8988T (cell line): ENCODE data around the gene MLC1.

Source experiments
- DNase-seq: peaks from one replicate; pipeline ENCODE4 v3.0.0; 2011

The MLC1 gene

DNA sequence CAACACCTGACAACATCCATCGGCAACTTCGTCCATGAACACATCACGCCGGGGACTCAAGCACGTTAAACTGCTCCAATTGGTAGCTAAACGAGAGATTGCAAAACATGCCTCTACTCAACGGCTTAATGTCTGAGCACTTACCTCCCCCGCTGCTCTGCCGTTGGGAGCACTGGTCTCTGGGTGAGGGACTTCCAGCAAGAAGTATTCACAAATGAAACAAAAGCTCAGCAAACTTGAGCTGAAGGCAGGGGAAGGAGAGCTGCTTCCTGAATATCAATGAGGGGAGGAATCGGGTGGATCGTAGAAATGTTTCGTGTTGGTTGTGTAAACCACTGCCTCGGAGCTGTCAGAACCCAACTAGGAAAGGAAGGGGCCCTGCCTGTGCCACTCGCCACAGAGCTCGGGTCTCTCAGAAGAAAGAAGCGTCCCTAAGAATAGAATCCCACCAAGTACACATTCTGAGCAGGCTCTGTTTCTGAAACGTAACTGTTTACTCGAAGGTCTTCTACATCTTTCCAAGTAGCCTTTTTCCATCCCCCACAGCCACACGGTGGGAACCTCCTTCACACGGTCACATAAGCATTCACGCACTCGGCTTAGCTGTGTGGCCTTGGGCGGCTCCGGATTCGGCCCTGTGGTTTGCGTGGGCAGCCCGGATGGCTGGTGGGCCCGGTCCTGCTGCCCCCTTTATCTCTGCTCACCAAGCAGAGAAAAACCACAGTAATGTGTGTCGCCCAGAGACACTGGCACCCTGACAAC, at the start of gene MLC1:
Gene MLC1 (minus strand): TSS at position 216 of the 762 bp plus-strand sequence. CDS start 524 bp downstream, outside the sequence.
- DNase-seq = peak; percentile 4

DNA sequence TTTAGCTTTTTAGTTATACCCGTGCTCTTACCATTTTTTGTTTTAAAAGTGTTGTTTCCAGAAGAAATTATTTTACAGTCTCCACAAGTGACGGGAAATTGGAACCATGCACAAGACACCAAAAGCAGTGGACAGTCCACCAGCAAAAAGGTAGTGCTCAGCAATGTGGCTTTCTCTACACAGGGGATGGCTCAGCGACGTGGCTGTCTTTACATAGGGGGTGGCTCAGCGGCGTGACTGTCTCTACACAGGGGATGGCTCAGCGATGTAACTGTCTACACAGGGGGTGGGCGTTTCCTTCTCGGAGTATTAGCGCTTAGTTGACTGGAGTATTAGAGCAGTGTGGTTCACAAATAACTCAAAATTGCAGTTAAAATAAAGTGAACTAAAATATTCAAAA, 49.3 kb upstream of the MLC1 start:
- no peak for DNase-seq

DNA sequence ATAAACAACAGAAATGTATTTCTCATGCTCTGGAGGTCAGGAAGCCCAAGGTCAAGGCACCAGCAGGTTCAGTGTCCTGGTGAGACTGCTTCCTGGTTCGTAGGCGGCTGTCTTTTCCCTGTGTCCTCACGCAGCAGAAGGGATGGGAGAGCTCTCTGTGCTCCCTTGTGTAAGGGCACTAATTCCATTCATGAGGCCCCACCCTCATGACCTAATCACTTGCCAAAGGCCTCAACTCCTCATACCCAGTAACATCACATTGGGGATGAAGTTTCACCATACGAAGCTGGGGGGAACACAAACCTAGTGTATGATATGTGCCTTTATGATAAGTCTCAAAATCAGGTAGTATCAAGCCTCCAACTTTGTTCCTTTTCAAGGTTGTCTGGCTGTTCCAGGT, 46.7 kb upstream of the MLC1 start:
- no peak for DNase-seq

DNA sequence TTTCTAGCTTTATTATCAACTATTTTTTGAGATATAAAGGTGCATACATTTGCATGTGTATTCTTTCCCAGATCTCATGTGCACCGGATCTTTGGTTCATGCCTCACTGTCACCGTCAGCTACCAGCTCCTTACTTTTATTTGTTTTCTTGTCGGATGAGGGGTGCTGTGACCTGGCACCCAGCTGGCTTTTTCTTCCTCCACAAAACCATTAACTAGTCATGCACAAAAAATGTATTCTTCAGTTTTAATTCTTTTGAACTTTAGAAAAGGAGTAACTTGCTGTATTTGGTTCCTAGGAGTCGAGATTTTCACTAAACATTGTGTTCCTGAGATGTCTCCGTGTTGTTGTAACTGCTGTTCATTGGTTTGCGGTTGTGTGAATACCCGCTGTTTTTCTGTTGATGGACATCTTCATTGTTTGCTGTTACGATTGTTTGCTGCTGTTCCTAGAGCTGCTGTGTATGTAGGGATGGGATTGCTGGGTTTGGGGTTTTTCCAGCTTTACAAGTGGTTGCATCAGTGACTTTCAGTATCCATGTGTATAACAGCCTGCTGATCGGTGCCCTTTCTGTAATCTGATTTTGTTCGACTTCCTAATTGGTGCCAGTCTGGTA, 44.0 kb upstream of the MLC1 start:
- DNase-seq = no peak

DNA sequence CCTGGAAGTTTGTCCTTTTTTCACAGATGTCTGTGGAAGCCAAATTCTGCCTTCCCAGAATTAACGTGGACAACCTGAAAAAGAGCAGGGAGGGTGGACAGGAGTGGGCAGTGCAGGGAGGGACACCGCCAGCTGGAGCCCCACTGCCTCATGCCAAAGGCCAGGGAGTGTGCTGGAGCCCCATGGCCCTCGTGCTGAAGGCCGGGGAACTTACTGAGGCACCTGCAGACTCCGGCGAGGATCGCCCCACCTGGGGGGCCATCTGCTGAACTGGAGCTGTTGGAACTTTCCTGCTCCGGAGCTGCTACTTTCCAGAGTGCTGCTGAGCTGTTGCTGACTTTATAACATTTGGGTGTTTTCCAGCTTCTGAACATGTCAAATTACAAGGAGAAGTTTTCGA, 39.8 kb upstream of the MLC1 start:
- no peak for DNase-seq

DNA sequence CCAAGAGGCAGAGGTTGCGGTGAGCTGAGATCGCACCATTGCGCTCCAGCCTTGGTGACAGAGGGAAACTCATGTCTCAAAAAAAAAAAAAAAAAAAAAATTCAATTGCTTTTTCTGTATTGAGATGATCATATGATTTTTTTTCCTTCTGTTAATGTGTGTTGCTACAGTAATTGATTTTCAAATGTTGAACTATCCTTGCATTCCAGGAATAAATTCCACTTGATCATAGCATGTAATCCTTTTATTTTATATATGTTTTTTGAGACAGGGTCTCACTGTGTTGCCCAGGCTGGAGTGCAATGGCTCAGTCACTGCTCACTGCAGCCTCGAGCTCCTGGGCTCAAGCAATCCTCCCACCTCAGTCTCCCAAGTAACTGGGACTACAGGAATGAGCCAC, 37.9 kb upstream of the MLC1 start:
- no peak for DNase-seq

DNA sequence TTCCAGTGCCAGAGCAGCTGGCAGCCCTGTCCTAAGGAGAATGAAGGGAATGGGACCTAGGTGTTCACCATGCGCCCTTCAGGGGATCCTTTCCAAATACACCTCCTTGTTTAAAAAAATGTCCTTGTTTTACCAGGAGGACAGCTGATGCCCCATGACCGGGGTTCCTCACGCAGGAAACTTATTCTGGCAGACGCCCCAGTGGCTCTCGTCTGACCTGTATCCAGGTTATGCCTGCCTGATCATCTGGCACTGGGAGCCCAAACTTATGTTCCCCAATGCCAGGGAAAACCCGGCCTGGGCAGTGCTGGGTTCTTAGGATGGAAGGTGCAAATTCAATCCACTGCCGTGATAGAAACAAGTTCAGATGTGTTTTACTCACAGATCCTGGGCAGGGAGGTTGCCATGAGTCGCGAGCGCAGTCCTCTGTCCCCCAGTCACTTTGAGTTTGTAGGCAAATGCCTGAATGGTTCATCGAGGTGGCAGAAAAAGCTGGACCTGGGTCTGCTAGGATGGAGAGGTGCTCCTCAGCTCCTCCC, 36.0 kb upstream of the MLC1 start:
- no peak for DNase-seq

DNA sequence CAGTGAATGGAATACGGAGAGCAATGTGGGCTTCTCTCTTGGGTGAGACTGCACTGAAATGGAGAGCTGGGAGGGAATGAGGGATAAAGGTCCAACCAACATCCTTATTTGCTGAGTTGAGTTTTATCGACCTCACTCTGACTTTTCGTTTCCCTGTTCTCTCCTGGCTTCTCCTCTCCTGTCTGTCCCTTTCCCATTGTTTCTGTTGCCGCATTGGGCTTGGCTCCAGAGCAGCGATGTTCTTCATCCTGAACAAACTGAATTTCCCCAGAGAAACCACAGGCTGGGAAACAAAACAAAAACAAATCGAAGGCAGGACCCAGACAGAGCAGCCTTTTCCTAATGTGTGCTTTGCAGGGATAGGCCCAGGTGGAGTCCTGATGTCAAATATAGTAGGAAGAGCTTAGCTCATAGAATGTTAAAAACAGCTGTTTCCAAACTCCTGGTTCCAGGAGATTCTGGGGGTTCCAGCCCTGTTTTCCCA, 34.6 kb upstream of the MLC1 start:
- DNase-seq = no peak

DNA sequence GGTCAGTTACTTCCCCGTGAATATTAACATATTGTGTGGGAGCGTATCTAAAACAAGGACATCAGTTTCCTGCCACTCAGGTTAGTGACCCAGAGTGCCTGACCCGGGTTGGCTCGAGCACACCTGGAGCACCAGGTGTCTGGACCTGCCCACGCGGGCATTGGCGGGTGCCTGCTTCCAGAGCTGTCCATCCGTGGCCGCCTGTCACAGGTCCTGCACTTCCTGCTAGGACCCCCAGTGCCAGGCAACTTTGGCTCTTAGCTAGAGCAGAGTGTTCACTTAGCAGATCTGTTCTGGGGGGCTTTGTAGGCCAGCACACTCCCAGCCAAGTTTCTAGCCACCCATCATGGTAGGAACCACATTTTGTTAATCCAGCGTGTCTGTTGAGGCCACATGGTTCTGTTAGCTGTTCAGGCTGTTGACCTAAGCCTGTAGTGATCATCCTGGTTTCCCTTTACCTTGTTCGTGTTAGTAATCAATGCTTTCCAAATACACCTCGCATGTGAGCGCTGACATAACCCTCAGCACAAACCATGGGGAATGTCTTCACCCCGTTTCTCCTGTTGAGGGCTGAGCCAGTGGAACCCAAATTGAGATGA, 34.0 kb upstream of the MLC1 start:
- no peak for DNase-seq

DNA sequence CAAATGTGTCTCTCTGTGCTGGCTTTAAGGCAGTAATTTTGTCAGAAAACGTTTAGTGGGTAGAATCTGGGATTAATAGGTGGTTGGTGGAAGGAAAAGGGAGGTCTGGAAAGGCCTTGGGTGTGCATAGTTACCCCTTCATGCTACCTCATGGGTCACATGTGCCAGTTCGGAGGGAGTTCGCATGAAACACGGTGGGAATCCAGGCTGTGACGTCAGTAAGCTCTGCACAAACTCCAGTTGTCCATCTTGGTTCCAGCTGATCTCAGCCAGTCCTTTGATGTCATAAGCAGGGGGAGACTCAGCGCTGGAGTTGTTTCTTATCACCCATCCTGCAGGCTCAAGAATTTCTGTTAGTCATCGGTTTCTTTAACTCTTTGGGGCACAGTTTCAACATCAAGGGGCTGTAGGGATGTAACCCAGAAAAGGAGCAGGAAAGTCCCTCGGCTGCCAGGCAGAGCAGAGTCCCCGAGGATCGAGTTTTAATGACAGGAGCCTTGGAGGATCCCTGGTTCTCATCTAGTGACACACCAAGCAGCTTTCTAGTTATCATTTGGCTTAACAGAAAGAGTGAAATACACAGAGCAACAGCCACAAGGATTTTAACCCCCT, 33.4 kb upstream of the MLC1 start:
- no peak for DNase-seq

DNA sequence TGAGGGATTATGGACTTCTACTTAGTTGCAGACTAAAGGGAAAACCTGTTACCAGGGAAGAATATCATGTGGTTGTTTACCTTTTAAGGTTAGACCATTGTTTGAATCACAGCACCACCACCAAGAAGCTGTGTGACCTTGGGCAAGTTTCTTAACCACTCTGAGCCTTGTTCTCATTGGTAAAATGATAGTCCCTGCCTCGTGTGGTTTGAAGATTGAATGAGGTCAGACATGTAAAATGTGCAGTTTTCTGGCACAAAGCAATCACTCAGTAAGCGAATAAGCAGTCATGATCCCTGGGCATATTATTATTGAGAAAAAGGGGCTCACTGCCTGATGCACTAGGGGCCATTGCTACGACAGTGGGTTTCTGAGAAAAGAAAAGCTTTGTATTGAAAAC, 32.9 kb upstream of the MLC1 start:
- DNase-seq = no peak

DNA sequence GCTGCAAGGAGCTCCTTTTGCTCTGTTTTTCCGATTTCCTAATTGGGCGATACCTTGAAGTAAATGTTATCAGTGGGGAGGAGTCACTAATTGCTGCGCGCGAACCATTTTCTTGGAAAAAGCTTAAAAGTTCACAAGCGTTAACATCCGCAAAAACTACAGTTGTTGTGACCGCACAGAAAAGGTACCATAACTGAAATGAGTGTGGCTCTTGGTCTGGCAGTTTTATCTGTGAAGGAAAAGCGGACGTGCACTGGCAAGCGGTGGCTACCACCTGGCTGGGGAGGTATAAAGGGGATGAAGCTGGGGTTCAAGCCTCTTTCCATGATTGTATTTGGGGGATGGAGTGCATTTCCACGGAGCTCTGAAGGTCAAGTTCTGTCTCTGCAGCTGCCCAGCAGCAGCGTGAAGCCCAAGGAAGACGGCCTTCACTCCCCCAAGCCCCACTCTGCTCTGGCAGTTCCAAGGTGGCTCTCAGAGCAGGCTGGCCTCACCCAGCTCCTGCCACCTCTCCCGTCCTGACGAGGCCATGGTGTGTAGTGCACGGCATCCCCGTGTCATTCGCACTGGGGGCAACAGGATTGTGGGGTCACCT, 32.0 kb upstream of the MLC1 start:
- no peak for DNase-seq

DNA sequence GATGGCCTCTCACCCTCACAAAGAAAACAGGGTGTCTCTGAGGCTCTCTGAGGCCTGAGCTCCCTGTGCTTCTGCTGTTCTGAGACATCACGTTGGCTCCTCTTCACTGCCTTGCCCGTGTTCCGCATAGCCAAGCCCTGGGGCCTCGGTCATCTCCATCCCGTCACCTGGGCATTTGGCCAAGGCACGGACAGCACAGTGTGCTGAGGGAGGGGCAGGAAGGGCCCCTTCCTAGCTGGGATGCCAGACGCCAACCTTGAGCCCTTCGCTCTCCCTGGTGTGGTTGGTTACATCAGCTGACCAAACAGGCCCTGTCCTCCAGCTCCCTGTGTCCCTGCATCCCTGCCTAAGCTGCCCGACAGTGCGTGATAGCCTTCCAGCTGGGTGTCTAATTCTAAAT, 30.5 kb upstream of the MLC1 start:
- DNase-seq = no peak

DNA sequence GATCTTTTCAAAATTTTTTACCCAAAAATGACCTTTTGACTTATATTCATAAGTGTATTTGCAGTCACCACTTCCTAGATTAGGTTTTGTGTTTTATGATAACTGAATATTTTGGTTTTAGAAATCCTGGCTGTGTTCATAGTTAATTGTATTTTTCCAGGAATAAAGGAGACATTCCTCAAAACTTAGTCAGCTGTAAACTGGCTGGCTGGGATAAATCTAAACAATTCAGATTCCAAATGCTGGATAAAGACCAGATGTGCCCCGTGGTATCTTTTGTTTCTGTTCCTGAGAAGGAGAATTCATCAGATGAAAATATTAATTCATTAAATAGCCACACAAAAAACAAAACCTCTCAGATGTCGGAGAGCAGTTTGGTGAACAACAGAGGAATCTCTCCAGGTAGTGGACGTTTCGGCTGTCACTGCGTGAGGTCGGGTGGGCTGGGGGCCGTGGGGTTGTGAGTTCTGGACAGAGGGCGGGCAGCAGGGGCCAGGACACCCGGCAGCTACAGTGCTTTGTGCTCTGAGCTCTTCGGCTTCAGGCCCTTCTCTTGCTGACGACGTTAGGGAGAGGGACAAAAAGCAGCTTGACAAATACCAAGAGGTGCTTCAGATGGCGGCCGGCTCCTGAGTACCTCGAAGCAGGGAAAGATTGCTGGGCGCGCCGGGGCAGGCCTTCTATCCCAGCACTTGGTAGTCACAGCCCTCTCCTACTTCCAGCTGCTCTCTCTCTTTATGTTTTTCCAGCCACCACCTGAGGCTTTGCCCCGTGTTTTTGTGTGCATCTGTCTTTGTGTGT, 29.2 kb upstream of the MLC1 start:
- no peak for DNase-seq

DNA sequence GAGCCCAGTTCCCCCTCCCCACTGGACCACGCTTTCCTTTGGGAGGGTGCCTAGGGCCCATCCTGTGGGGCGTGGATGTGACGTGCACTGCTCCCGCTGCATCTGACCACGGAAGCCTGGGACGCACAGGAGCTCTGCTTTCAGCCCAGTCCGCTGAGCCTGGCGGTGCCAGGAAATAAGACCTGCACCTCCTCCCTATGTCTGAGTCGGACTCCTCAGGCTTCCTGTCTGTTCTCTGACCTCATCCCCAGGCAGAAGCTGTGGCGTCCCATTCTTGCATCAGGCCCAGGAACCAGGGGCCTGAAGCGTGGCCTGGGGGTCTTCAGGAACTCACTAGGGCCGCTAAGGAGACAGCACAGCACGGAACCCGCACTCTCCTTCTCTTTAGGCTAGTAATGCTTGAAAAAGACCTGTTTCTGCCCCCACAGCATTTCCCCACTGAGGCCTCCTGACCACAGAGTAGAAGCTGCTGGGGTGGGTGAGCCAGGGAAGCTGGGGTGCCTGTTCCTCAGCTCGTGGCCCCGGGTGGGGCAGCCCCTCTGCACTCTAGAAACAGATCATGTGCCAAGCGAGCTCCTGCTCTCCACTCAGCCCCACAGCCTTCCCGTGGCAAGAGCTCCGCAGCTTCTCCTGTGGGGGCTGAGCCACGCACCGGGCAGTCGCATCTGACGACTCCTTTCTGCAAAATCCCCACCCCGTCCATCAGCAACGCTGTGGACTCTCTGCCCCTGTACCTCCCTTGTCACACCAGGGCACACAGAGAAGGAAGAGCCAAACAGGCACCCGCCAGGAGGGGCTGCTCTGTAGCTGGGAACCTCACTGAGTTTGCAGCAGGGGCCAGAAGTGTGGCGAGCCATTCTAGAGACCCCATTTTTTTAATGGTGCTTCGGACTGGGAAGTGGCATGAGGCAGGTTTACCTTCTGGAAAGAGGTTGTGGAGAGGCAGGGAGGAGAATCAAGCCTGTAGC, 27.2 kb upstream of the MLC1 start:
- DNase-seq = no peak

DNA sequence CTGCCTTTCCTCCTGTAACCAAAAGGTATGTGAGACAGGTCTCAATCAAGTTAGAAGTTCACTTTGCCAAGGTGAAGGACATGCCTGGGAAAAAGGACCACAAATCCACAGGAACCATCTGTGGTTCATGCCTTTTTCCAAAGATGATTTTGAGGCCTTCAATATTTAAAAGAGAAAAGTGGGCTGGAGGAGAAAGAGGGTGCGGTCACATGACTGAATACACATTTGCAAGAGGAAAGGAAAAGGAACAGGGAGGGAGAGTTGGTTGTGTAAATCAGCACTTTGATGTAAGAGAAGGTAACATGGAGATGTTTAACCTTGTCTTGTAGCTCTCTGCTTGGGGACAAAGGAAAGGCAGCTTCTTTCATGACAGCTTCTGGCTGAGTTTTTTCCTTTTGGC, 25.8 kb upstream of the MLC1 start:
- no peak for DNase-seq

DNA sequence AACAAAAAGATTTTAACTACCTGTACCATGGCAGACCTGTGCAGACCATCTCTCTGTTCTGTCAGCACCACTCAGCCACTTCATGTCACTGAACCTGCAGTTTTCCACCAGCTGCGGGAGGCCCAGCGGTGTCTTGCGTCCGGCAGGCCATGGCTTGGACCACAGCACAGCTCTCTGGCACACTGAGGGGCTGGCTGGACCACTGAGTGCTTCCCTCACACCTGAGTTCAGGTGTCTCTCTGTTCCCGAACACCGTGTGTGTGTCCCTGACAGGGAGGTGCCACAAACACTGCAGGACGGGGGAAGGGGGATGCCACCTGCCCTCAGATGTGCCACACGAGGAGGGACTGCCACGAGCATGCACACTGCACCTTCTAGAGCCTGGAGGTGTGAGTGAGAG, 22.3 kb upstream of the MLC1 start:
- no peak for DNase-seq

DNA sequence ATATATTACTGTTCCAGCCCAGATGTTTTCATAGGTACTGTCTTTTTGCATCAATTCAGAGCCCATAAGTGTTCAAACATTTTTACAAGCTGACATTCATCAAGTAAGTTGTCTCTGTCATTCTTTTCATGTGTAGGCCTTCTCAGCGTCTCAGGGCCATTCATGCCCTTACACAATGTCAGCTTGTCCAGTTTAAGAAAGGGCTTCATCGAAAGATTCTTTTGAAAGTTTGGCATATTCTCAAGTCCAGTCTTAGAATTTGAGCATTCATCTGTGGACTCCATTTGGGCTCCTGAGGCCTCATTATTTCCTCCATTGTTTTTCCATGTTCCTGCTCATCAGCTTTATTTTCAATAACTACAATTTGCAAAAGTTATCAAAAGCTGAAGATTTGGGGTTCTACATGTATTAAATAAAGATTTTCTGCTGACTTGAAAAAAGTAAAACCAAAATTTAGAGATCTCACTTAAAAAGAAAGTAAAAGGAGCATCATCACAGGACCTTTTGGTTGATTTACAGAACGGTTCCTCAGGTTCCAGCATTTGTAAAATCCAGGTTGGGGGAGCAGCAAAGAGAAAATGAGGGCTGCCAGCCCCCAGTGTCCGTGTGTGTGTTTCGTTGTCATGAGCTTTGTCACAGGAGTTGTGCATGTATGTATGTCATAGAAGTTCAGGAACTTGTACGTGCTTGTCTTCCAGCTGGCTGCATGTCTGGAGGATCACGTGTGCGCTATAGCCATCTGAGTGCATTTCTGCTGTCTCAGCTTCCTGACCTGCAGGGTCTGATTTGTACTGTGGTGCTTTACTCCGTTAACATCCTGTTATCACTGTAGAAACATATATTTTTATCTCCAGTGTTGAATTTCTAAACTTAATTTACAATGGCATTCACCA, 20.2 kb upstream of the MLC1 start:
- no peak for DNase-seq

DNA sequence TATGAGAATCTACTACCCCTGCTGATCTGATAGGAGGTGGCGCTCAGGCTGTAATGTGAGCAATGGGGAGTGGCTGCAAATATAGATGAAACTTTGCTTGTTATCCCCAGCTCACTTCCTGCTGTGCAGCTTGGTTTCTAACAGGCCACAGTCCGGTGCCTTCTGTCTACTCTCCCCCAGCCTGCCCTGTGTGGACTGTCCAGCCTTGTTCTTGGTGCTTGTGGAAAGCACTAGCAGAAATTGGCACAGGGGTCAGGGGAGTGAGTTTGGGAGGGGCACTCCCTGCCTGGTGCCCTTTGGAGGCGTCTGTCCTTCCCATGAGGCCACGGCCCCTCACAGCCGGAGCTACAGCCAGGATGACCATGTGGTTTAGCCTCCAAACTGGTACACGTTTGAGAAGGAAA, 18.9 kb upstream of the MLC1 start:
- no peak for DNase-seq

DNA sequence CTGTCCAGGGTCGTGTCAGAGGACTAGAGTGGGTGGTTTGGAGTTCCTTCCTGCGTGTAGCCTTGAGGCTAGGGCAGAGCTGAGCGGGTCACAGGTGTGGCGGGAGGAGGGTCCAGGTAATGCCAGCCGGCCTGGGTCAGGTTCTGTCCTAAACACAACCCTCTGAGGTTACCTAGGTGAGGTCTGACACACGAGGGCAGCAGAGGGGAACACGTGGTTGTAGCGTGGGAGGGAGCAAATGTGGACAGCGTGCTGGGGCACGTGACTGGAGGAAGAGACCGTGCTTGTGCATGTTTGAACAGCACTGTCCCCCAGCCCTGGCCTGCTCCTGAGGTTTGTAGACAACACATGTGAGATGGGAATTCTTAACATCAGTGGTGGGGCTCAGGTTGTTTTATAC, 17.7 kb upstream of the MLC1 start:
- DNase-seq = no peak
